Astrocyte (in vitro differentiated cells and primary cell): ENCODE results near the gene MMEL1.

Experiments used
- CTCF ChIP-seq: IDR thresholded peaks from 2 replicates; pipeline ENCODE4 v1.5.1; 2011; ENCODE audit warnings: low read depth, mild to moderate bottlenecking, inconsistent platforms, low read length, moderate library complexity; ENCODE audit not compliant: insufficient read depth
- EZH2 ChIP-seq: IDR thresholded peaks from 2 replicates; pipeline ENCODE4 v1.6.1; 2012; ENCODE audit warnings: mild to moderate bottlenecking, low read length, inconsistent platforms; ENCODE audit not compliant: insufficient read depth

DNA sequence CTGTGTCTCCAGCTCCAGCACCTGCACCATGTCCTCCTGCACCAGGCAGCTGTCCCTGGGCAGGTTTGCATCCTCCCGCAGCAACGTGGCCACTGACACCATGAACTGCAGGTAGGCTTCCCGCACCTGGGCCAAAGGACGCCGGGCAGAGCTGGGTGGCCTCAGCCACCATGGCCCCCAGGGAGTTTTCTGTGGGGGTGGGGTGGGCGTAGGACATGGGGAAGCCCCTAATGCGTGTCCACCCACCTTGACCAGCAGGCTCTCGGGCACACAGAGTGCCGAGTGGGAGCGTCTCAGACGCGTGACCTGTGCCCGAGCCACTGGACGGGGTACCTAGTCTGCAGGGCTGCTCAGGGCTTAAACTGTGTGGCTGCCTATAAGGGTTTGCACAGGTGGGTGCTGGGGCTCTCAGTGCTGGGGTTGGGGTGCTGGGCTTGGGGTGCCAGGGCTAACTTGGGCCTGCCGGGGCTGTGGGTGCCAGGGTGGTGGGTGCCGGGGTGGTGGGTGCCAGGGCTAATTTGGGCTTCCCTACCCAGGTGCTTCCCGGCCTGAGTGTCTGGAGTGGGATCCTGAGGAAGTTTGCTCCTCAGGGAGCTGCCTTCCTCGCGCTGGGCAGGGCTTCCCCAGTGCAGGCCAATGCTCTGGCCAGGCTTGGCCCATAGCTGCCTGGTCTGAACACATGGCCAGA, 28.5 kb downstream of the MMEL1 start:
- TF ChIP-seq CTCF (no peak), EZH2 (no peak)
